ENCODE data around the gene C1orf35.
"Not testable (repeated sequence)": the region's sequence is repeated elsewhere in the genome, so short reads cannot be mapped to it uniquely, and the experiment has no call there.

Gene C1orf35

DNA sequence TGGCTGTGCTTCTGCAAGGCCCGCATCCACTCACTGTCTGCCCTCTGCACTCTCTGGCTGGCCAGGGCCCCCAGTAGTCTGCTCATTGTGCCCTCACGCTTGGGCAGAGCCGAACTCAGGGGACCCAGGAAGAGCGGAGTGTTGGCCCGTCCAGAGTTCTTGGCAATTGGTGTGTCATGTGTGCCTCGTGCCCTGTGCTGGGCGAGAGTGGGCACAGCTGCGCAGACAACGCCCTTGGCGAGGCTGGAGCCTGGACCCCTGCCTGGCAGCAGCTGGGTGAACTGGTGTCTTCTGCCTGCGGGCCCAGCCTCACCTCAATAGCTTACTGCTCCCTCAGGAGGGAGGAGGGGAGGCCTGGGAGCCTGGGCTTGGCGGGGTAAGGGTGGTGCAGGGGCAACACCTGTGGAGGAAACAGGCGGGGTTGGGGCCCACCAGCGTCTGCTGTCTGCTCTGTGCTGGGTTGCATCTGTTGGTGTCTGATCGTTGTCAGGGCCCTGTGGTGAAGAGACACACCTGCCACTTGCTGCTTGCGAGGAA lies 39.1 kb upstream of the C1orf35 start:
- no peak for DNase-seq

DNA sequence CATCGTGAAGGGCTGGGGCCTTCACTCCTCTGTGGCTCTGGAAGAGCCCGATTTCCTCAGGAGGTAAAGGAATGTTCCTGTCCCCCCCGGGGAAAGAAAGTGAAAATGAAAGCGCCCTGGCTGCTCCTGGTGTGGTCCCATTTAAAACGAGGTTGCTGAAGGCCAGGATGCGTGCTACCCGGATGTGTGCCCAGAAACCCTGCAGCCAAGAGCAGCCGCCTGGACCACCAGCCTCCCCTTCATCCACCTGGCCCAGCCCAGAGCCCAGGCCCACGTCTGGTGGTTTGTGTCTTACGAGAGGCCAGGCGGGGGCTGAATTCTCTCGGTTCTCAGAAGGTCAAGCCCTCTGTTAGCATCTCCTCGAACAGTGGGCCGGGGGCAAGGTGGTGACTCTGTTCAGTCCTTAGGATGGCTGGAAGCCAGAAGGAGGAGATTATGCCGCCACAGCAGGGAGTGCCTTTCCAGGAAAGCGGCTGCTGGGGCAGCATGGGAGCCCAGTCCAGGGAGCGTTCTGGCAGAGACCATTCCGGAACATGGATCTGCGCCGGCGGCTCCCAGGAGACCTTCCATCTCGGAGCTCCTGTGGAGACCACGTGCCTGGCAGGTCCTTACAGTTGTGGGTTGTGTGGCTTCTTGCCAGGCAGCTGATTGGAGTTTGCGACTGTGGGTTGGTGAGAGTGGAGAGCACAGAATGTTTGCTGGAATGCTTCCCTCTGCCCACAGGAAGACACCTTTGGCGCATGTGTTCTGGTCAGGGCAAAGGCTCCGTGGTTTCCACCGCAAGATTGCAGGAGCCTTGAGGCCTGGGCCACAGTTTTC lies 38.3 kb upstream of the C1orf35 start:
- DNase-seq: no peak

DNA sequence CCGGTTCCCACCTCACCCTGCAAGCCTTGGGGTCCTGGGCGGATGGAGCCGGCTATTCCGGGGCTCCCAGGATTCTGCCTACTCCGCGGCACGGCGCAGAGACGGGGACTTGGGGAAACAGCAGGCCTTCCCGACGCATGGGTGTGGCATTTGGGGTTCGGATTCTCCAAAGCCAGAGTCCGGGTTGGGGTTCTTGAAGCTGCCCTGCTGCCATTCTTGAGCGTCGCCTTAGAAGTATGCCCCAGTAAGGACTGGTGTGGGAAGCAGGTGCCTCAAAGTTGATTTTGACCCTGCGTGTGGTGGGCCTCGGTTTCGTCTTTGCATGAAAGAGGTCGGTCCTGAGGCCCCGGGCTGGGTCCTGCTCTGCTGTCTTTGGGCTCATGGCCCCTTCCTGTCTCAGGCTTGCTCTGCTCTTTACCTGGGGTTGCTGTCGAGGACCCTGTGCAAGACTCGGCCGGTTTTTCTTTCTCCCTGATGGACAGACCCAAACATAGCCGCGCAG lies 37.6 kb upstream of the C1orf35 start:
- no peak for DNase-seq

DNA sequence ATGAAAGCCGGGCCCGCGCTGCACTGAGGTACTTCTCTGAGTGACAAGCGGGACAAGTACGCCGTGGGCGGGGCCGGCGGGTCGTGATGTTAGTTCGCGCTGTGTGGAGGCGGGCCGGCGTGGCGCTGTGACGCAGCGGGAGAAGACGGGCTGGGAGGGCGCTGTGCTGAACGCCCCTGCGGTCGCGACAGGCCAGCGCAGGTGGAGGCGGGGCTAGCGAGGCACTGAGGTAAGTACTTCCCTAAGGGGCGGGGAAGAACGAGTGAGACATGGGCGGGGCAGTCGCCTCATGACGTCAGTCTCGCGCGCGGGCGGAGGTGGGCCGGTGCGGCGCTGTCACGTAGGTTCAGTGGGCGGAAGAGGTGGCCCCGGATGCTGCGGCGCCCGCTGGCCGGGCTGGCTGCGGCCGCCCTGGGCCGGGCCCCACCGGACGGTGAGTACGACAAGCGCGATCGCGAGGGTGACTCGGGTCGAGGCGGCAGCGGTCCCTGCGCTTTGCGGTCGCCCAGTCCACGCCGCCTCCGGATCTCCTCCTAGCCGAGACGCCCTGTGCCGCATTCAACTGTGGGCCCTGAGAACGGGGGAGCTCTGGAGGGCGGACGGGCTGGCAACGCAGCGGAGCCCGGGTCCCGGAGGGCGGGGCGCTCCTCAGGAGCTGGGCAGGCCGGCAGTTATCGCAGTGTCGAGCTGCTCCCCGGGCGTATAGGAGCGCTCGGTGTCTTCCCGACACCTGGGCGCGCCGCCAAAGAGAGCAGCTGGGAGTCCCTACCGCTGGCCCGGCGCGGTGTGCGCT lies 37.0 kb upstream of the C1orf35 start, which contains the start of gene GUK1:
Gene GUK1, plus strand, starts transcription at position 349 of the 793 bp plus-strand sequence. Its CDS starts 24 bp downstream, at position 373.
- peak; percentile 95 for DNase-seq

DNA sequence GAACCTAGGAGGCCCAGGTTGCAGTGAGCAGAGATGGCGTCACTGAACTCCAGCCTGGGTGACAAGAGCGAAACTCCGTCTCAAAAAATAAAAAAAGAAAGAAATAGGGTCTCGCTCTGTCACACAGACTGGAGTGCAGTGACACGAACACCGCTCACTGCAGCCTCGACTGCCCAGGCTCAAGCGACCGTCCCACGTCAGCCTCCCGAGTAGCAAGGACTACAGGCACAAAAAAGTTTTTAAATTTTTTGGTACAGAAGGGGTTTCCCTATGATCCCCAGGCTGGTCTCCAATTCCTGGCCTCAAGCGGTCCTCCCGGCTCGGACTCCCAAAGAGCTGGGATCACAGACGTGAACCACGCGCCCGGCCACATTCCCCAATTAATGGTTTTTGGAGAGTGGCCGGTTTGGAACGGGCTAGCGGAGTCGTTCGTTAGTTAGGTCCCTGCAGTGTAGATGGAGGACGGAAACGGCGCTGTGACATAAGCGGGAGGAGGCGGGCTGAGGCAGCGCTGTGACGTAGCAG lies 36.3 kb upstream of the C1orf35 start:
- DNase-seq: no peak

DNA sequence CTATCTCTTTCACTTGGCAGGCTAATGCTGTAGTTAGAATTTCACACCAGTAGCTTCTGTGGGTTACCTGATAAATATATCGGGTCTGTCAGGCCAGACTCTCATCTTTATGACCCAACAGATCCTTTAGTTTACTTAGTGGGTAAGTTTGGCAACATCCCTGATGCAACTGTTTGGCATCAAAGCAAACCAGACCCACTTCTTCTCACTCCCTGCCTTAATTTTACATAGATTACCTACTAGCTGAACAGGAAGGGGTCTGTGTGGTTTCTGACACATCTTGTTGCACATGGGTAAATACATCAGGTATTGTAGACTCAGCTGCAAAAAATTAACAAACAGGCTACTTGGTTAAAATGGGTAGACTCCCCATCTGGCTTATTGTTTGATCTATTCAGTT lies 33.8 kb upstream of the C1orf35 start:
- DNase-seq: no peak

DNA sequence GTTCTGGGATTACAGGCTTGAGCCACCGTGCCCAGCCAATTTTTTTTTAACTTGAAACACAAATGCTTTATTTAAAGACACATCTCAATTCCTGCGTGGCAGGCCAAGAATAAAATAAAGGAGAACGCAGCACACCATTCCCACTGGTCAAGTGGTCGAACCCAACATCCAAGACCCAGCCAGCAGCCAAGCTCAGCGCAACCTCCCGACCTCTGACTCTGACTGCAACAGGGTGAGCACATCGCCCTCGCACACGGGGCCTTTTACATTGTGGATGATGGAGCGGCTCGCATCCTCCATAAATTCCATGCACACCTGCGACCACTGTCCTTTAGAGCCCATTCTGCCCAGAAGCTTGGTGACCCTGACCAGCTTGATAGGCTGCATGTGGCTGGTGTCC lies 31.5 kb upstream of the C1orf35 start:
- DNase-seq: no peak

DNA sequence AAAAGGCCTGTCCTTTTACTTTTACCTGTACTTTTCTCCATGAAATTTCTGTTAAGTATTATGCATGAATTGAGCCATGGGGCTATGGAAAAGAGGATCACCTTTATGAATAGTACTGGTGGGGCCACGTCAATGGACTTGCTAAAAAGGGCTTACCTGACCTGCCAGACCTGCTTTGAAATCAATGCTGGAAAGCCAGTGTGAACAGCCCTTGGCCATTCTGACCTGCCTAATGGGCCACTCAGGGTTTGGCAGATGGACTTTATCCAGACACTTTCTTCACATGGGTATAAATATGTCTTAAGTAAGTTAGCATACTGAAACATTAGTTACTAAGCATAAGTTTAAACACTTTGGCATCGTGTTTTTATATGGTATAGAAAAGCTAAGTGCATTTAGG lies 28.6 kb upstream of the C1orf35 start:
- no peak for DNase-seq

DNA sequence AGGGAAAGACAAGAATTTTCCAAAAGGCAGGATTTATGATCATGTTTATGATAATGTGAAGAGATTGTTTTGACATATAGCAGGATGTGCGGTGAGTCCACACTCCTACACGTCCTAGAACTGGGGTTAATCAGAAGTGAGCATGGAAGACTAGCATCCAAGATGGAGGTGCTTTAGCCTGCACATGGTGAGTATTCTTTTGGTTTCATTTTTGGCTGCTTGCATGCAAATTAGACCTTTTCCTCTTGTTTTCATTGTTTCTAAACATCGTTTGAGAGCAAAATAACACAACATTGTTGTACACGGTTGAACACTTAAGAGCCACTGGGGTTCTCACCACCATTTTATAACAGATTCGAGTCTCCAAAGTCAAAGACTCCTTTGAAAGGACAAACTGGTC lies 22.1 kb upstream of the C1orf35 start:
- DNase-seq: no peak

DNA sequence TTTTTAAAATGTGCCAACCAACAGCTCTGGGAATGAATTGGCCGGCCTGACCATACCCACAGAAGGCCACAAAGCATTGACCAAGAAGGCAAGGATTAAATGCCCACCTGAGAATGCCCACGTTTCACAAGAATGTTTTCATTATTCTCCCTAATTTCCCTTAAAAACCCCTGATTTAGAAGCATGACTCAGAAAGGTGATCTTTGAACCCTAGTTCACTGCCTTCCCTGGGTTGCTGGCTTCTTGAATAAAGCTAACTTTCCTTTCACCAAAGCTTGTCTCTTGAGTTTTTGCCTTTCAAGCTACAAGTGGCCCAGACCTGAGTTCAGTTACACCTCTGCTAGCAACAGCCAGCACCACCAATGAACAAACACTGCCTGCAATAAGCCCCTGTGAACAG lies 20.4 kb upstream of the C1orf35 start:
- no peak for DNase-seq

DNA sequence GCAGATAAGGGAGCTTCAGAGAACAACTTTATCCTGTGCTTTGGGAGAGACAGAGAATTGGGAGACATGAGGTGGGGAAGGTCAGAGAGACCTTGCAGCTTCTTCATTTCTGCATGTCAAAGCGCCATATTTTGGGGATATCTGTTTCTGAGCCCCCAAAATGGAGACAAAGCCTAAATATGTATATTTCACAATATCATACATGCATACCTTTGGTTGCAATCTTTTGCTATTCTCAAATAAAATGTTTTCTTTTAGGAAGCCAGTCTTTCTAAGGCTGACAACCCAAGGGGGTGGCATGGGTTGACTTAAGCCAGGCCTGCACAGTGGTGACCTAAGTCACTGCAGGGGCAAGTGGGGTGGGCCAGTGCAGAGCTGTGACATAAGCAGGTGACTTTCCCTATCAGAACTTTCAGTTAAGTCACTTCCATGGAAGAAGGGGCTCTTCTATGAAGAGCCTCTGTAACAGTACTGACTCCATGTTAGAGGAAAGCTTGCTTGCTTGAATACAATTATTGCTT lies 19.9 kb upstream of the C1orf35 start:
- no peak for DNase-seq

DNA sequence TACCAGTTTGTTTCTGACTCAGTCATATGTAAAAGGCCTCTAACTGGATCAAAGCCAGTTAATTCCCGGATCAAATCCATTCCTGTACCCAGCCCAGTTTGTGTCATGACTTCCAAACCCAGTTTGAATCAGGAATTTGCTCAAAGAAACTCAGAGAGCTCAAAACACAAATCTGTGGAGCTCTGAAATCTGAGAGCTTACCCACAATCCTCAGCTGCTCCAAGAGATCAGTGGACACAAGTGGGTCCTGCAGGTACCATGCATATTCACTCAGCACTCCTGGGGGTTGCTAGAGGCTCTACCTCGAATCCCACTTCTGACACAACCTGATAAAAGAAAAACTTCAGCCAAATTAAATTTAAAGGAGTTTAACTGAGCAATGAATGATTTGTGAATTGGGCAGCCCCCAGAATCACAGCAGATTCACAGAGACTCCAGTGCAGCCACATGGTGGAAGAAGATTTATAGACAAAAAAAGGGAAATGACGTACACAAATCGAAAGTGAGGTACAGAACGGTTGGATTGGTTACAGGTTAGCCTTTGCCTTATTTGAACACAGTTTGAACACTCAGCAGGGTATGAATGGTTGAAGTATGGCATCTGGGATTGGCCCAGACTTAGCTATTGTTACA lies 17.8 kb upstream of the C1orf35 start:
- DNase-seq: no peak

DNA sequence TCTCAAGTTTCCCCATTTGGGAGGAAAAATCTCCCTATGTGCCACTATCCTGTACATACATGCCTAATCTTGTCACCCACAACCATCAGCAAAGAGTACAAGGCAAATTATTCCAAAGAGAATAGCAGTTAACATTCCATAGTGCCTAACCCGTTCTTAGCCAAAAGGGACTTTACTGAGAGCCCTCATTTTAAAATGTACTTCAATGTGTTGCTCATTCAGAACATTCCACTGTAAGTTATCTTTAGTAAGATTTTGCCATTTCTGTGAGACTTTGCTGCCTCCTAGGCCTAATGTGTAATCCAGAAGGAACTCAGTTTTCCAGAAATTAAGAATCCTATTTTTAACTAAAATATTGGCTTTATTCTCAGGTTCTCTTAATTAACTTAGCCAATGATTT lies 17.2 kb upstream of the C1orf35 start:
- DNase-seq: no peak

DNA sequence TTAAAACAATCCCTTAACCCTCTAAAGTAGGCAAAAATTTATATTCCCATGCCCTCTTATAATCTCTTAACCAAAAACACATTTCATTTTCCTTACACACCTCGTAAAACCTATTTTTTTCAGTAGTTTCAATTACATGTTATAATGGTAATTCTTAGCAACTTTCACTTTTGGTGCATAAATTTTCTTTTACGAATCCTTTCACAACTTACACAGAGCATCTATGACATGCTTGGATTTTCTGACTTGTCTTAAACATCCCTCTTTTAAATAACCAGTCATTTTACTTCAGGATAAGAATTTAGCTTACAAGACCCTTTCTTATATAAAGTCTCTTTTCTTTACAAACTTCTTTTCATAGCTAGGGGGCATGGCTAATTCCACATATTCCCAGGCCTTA lies 14.9 kb upstream of the C1orf35 start:
- DNase-seq: no peak

DNA sequence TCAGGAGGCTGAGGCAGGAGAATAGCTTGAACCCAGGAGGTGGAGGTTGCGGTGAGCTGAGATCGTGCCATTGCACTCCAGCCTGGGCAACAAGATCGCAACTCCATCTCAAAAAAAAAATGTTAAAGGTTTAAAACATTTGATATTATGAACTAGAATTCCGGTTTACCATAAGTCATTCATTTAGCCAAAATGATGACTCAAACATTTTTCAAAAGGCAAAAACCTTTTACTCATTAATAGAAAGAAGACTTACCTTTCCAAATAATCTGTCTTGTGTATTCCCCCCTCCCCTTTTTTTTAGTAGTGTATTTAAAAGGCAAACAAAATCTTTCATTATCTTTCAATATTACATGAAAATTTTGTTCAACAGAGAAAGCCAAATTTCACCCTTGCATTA lies 14.2 kb upstream of the C1orf35 start:
- DNase-seq: no peak

DNA sequence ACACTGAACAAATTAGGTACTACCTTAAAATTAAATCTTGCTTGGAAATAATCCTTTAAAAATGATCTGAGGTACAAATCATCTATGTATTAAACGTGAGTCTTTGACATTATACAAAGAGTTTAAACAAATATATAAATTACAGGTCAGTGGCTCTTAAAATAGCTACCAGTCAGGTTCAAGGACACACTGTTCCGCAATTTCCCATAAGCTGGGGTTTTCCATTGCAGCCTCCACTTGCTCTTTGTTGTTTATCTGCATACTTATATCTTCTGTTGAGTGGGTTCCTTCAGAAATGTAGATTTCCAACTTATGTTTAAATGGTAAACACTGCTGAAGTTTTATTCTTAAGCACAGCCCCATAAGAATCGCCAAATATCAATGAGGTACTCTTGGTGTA lies 11.7 kb upstream of the C1orf35 start:
- no peak for DNase-seq

DNA sequence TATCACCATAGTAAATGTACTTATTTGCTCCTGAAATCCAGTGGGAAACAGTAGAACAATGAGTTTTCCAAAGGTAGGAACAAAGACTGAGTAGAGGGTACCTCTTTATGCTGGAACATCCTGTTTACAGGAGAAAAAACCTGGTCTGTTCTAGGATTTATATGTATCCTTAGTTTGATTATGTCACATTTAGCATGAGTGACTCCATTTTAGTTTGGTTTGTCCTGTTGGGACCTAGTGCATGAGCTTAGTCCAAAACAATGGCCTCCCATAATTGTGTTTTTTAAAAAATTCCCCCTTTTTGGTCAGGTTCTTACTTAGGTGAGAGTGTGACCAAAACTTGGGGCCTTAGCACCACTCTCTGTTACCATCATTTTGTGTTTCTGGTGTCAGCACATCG lies 9.5 kb upstream of the C1orf35 start:
- DNase-seq: no peak

DNA sequence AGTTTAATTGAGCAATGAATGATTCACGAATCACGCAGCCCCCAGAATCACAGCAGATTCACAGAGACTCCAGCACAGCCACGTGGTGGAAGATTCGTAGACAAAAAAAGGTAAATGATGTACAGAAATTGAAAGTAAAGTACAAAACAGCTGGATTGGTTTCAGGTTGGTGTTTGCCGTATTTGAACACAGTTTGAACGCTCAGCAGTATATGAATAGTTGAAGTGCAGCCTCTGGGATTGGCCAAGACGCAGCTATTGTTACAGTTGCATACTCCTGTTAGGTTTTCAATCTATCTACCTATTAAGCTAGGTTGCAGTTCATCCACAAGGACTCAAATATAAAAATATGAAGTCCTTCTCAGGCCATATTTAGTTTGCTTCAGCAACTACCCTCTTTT lies 9.0 kb upstream of the C1orf35 start:
- DNase-seq: no peak

DNA sequence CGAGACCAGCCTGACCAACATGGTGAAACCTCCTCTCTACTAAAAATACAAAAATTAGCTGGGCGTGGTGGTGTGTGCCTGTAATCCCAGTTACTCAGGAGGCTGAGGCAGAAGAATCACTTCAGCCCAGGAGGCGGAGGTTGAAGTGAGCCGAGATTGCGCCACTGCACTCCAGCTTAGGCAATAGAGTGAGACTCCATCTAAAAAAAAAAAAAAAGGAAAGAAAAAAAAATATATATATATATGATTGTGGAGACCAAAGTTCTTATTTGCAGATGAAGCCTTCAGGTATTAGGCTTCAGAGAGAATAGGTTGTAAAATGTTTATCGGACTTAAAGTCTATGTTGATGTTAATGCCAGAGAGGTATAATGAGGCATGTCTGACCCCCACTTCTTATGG lies 8.2 kb upstream of the C1orf35 start:
- not testable (repeated sequence) for DNase-seq

DNA sequence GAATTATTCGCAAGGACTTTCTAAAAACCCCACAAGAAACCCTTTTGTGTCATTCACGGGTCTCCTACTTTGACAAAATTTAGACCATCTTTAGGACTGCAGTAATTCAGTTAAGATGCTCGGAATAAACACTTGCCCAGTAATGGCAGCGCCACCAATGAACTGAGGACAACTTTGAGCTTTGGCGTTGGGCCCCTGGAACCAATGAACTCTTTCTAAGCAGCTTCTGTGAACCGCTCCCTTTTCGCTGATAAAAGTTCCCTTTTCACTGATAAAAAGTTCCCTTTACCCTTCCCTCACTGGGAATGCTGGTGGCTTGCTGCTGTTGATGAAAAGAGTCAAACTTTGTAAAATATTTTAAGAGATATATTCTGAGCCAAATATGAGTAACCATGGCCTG lies 7.4 kb upstream of the C1orf35 start:
- DNase-seq: no peak

DNA sequence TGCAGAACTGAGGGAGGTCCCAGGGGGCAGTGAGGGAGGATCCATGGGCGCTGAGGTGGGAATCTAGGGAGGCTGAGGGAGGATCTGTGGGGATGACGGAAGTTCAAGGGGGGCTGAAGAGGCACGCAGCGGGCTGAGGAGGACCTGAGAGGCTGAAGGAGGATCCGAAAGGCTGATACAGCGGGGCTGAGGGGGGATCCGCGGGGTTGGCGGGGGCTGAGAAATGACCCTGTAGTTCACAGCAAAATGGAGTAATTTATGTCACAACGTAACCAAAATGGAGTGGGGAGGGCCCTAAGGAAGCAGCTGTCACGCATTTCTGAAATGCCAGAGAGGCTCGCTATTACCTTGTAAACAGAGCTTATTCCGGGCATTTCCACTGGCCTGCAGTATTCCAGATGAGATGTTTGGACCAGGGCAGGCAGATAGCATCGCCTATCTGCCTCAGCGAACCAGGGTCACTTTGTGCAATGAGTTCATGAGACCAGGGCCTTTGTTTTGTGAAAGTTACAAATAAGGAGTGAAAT lies 6.9 kb upstream of the C1orf35 start:
- no peak for DNase-seq

Measured in NCI-H2081 treated with DMSO at 0.1 percent for 48 hours (cell line).